Breast epithelium (tissue), 4 donors: ENCODE results near the gene DALRD3. TPM values are rescaled to one million over a fixed set of nuclear protein-coding genes. Genes with fewer than 3 reads are reported as not detected.

Experiments
- DNase-seq, 2 donors: peaks; one replicate each; pipeline ENCODE4 v3.0.0-alpha.2; 2019; ENCODE audit warnings: low spot score in 2 of 2
- H3K27ac ChIP-seq, 2 donors: fragments of 200-600 bp; sonication (generic) in 1 of 2; one replicate each; pipeline ENCODE4 v1.5.1; 2016 to 2019; ENCODE audit warnings: mild to moderate bottlenecking in 1 of 2
- H3K27me3 ChIP-seq, 2 donors: fragments of 200-600 bp; sonication (generic) in 1 of 2; one replicate each; pipeline versions ENCODE4 v1.5.1 to v1.6.0; 2017 to 2019; ENCODE audit warnings: control low read depth in 1 of 2, mild to moderate bottlenecking in 1 of 2
- H3K36me3 ChIP-seq: fragments of 200-600 bp; one replicate; pipeline ENCODE4 v1.5.1; 2019
- H3K4me1 ChIP-seq, 2 donors: fragments of 200-600 bp; sonication (generic); one replicate each; pipeline ENCODE4 v1.5.1; 2016 to 2019; ENCODE audit warnings: control low read depth in 1 of 2
- H3K4me3 ChIP-seq, 3 donors: fragments of 200-600 bp; sonication (generic); 1 replicate in 2 of 3; 2 replicates in 1 of 3; pipeline ENCODE4 v1.5.1; 2016 to 2019; ENCODE audit warnings: mild to moderate bottlenecking in 3 of 3, moderate library complexity in 2 of 3
- H3K9me3 ChIP-seq, 2 donors: fragments of 200-600 bp; sonication (generic) in 1 of 2; one replicate each; pipeline ENCODE4 v1.5.1; 2016 to 2019; ENCODE audit warnings: control low read depth in 1 of 2
- CTCF ChIP-seq, 3 donors: fragments of 450-650 bp; IDR thresholded peaks; one replicate each; pipeline ENCODE4 v1.5.1; 2016 to 2017; ENCODE audit warnings: antibody characterized with exemption in 3 of 3, mild to moderate bottlenecking in 3 of 3, moderate library complexity in 3 of 3
- POLR2A ChIP-seq: fragments of 450-650 bp; IDR thresholded peaks from one replicate; pipeline ENCODE4 v1.6.1; 2016; ENCODE audit warnings: antibody characterized with exemption, mild to moderate bottlenecking, moderate library complexity
- POLR2AphosphoS5 ChIP-seq, 3 donors: sonication (generic); formaldehyde crosslinking; IDR thresholded peaks; one replicate each; pipeline ENCODE4 v1.6.1; 2017; ENCODE audit warnings: antibody characterized with exemption in 3 of 3
- intact Hi-C: fragments of 100-400 bp; cut with DNase I; formaldehyde crosslinking; loops from one replicate; pipeline ENCODE4 v1.15.1; 2023; ENCODE audit warnings: low total_unique reads
- total RNA-seq, 3 donors: library from RNA; depleted of rRNA; stranded (reverse); fragments of >200 nt; gene quantifications; one replicate each; pipeline ENCODE4 v1.1.0, GENCODE V29; 2016

Gene DALRD3
- total RNA-seq, 3 donors from 2014 or later = 27.5 to 48.4 (median 37.7) TPM

- Histone ChIP-seq H3K36me3 (no peaks in the 10 kb centered on the region), H3K4me3 (peak overlapping the region; percentile 68 to 80 (median 74)), H3K4me1 (no peaks in the 10 kb centered on the region), H3K27ac (peak overlapping the region; percentile 93 to 97), H3K27me3 (no peaks in the 10 kb centered on the region), H3K9me3 (no peaks in the 10 kb centered on the region)
- DNase-seq = peak; percentile 82 to 94
- no peak for TF ChIP-seq POLR2AphosphoS5 (IDR thresholded peaks at IDR 0.05)
- TF ChIP-seq POLR2A = no peak
- no peak for TF ChIP-seq CTCF (IDR thresholded peaks at IDR 0.05)
- intact Hi-C loops = no loop called here
These were observed 10.4 kb downstream of the DALRD3 start for GRCh38 chr3:49007771-49008528.

GRCh38 chr3:49007068-49007770 lies 11.2 kb downstream of the DALRD3 start, which contains the start of gene WDR6:
Gene WDR6, plus strand, starts transcription at chr3:49007391. Its CDS starts 41 bp downstream, at chr3:49007432.
- Histone ChIP-seq H3K9me3 (no peaks in the 10 kb centered on the region), H3K4me3 (peak within 1 kb of the TSS; percentile 68 to 80 (median 74)), H3K27ac (peak within 1 kb of the TSS; percentile 93 to 97), H3K36me3 (no peaks in the 10 kb centered on the region), H3K27me3 (no peaks in the 10 kb centered on the region), H3K4me1 (no peaks in the 10 kb centered on the region)
- intact Hi-C loops = no loop called here
- TF ChIP-seq POLR2AphosphoS5 (IDR thresholded peaks at IDR 0.05) (peak; percentile 85 to 90 (median 88)), POLR2A (peak; percentile 40), CTCF (IDR thresholded peaks at IDR 0.05) (peak in 2 of 3 donors; percentile 47 to 48)
- DNase-seq = peak; percentile 98

- Histone ChIP-seq H3K9me3 (no peaks in the 10 kb centered on the region), H3K36me3 (no peaks in the 10 kb centered on the region), H3K4me3 (peak overlapping the region; percentile 68 to 80 (median 74)), H3K4me1 (no peaks in the 10 kb centered on the region), H3K27ac (peak overlapping the region; percentile 93 to 97), H3K27me3 (no peaks in the 10 kb centered on the region)
- DNase-seq = no peak
- TF ChIP-seq POLR2A = no peak
- TF ChIP-seq POLR2AphosphoS5 (IDR thresholded peaks at IDR 0.05) = no peak
- no peak for TF ChIP-seq CTCF (IDR thresholded peaks at IDR 0.05)
- intact Hi-C loops = no loop called here
These were observed 11.8 kb downstream of the DALRD3 start for GRCh38 chr3:49006408-49007067.

- peak overlapping the region; percentile 93 to 97 for H3K27ac ChIP-seq
- no peaks in the 10 kb centered on the region for H3K27me3 ChIP-seq
- no peak for DNase-seq
- H3K4me1 ChIP-seq = no peaks in the 10 kb centered on the region
- TF ChIP-seq POLR2A (no peak), POLR2AphosphoS5 (IDR thresholded peaks at IDR 0.05) (no peak), CTCF (IDR thresholded peaks at IDR 0.05) (no peak)
- peak overlapping the region in 2 of 3 donors; percentile 74 to 80 for H3K4me3 ChIP-seq
- H3K36me3 ChIP-seq = no peaks in the 10 kb centered on the region
- H3K9me3 ChIP-seq = no peaks in the 10 kb centered on the region
- intact Hi-C loops = no loop called here
These were observed 12.4 kb downstream of the DALRD3 start for GRCh38 chr3:49005998-49006397.
